ENCODE data around the gene RASGEF1C.
"Not testable (repeated sequence)": the region's sequence is repeated elsewhere in the genome, so short reads cannot be mapped to it uniquely, and the experiment has no call there.

- not testable (repeated sequence) for TF ChIP-seq CTCF, POLR2A (IDR thresholded peaks at IDR 0.05)
Observed at GRCh38 chr5:180126156-180126555, 82.9 kb downstream of the RASGEF1C start.
